GM19193 (cell line): ENCODE data around the gene BAHCC1.

Source experiments
- POLR2A ChIP-seq: IDR thresholded peaks from 4 replicates; pipeline ENCODE4 v1.6.1; 2011; ENCODE audit not compliant: insufficient read depth, insufficient read length; ENCODE audit errors: extremely low read depth

Gene BAHCC1

DNA sequence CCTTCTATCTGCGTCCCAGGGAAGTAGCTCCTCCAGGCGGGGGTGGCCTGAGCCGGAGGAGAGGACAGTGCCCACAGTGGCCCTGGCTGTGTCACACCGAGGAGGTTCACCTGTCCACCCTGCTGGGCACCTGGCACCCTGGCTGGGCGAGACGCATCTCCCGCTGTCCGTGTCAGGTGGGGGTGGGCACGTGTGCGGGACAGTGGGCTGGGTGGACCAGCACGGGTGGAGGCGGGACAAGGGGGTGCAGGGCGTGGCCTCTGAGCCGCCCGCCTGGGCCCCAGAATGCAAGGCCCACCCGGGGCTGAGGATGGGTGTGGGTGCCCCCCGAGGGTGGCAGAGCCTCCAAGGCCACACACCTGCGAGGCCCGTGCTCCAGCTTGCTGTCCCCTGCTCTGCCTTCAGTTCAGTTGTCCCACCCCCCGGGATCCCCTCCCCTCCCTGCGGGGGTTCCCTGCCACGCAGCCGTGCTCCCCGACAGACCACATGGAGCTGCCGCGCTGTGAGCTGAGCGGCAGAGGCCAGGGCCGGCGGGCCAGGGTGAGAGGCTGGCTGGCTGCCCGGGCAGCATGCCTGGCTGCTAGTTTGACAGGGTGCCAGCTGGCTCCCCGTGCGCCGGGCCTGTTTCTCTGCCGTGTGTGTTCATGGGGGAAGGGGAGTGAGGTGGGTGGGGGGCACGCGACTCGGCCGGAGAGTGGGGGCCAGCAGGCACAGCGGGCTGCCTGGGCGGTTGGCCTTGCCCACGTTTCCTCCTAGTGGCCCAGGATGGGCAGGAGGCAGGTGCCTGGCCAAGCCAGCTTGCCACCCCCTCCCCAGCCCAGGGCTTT lies 33.9 kb downstream of the BAHCC1 start:
- TF ChIP-seq POLR2A = no peak

DNA sequence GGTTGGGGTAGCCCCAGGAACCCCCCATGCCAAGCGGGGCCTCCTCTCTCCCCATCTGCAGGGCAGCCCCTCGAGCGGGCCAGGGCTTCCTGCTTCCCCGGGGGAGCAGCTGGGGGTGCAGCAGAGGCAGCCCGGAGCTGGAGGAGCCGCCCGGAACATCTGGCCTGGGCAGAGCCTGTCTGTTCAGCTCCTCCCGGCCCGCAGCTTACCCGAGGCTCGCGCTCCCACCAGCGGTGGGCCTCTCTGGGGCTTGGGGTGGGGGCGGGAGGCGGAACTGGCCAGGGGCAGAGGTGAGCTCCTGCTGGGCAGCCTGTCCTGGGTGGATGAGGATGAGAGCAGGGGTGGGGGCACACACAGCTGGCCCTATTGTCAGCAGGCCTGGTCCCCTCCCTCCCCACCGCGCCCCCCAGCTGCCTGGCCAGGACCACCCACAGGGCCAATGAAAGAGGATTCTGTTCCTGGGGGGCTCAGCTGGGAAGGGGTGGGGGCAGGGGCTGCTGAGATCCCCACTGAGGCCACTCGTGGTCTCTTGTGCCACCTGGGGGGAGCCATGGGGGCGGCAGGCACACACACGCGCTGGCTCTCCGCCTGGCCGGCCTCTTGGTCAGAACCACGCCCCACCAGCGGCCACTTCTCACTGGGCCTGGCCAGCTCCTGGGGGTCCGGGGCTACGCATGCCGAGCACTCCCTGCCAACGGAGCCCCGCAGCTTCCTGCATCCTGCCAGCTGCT lies 34.7 kb downstream of the BAHCC1 start:
- no peak for TF ChIP-seq POLR2A

DNA sequence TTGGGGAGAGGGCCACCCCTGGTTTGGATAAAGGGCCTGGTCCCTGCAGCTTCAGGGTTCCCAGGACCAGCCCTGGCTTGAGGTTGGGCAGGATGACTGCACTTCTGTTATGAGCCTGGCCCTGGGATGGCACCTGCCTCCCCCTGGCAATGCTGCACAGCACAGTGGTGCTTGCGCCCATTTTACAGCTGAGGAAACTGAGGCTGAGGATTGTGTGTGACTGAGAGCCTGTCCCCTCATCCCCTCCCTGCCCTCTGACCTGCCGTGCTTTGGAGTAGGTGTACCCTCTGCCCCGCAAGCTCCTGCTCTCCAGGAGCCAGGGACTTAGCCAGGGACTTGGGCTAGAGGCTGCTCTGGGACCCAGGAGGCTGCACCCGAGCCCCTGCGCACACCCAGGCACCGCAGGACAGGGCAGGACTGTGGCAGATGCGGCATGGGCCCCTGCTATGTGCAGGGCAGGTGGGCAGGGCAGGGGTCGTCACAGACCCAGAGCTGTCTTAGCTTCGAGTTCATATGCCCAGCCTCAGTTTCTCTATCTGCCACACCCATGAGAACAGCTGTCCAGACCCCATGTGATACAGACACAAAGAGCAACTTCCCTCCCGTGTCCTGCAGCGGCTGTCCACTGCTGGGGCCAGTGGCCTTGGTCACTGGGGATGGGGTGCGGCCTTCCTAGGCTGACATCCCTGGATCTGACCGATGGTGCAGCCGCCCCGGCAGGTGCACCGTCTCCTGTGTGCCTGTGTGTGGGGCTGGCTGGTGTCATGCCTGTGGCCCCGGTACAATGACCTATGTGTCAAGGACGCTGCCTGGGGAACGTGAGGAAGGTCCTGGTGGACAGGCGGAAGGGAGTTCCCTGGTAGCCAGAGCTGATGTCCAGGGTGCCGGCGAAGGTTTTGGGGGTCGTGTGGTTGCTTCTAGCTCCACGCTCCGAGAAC lies 36.6 kb downstream of the BAHCC1 start:
- TF ChIP-seq POLR2A = no peak

DNA sequence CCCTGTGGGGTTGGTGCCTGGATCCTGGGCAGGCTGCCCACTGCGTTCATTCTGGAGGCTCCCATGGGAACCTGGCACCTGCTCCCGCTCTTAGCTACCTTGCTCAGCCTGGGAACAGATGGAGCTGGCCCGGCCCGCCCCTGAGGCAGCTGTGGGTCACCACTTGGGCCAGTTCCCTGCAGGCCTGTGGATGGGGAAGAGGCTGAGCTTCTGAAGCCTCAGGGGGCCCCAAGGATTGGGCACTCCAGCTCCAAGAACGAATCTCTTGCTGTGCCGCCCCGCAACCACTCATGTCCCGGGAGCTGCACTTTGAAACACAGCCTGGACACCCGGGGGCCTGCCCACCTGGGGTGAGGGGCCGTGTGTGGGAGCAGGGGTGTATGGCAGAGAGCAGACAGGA lies 37.7 kb downstream of the BAHCC1 start:
- no peak for TF ChIP-seq POLR2A

DNA sequence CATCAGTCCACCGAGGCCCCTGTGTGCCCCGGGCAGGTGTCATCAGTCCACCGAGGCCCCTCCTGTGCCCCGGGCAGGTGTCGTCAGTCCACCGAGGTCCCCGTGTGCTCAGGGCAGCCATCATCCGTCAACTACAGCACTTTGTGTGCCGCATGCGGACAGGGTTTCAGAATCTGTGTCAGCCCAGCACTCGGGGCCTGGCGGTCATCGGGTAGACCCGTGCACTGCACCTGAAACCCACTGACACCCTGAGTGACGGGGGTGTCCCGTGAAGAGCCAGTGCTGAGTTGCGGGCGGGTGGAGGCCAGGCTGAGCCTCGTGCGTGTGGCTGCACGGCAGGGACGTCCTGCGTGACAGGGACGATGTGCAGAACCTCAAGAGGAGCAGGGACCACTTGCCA lies 38.4 kb downstream of the BAHCC1 start:
- no peak for TF ChIP-seq POLR2A

DNA sequence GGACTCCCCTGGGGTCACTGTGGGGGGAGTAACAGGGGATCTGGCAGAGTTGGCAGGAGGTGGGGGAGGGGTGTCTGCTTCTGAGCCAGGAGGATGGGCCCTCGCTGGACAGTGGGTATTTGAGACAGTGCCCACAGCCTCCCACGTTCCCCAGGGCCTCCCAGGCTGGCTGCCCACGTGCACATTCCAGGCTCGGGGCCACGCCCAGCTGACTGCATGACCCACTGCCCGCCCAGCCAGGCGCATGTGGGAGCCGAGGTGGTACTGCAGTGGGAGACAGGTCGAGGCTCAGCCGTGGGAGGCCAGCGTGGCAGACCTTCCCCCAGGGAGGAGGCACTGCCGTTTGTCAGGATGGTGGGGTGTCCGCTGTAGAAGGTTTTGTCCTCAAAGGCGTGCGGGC lies 38.8 kb downstream of the BAHCC1 start:
- no peak for TF ChIP-seq POLR2A

DNA sequence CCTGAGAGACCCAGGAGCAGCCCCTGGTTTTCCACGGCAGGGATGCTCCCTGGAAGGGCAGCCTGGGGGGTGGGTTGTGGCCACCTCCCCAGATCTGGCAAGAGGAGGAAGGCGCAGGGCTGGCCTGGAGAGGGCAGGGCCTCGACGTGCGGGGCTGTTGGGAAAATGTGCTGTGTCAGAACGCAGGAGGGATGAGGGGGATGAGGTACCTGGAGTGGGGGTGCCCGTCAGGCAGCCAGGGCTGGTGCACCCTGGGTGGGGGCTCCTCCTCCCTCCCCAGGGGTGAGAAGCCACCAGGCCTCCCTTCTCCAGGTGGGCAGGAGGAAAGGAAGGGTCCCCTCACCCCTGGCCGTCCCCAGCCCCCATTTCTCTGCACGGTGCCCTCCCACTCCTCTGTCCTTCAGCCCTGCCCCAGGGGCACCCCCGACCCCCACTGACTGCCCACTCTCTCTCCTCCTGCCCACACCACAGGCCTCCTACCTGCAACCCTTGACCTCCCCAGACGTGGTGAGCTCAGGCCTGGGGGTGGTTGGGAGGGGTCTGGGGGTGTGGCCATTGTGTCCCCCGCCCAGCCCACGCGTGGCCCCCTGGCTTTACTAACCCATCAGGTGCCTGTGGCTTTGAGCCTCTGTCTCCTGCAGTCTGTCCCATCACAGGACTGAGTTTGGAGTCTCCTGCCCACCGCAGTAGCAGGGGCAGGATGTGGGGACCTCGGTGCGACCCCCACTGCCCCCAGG lies 39.6 kb downstream of the BAHCC1 start:
- TF ChIP-seq POLR2A = no peak

DNA sequence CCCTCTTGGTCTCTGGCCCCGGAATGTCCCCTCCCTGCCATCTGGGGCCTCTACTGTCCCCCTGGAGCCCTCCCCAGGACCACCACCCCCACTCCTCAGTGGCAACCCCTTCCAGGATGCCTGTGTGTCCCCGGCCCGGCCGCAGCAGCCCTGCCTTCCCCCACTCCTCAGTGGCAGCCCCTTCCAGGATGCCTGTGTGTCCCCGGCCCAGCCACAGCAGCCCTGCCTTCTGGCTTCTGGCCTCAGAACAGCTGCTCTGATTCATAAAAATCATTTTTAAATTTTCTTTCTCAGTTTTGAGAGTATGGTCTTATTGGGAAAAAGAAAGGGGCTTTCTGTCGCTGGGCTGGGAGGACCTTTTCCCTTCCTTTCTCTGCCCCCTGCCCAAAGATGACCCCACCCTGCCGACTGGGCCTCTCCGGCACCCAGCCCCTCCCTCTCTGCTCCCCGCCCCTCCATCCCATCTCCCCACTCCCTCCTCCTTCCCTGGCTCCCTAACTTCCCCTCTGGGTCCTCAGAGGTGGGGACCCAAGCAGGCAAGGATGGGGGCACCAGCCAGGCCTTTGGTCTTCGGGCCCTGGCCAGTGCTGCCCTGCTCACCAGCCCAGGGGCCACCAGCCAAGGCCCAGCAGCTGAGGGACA lies 40.5 kb downstream of the BAHCC1 start:
- TF ChIP-seq POLR2A = no peak

DNA sequence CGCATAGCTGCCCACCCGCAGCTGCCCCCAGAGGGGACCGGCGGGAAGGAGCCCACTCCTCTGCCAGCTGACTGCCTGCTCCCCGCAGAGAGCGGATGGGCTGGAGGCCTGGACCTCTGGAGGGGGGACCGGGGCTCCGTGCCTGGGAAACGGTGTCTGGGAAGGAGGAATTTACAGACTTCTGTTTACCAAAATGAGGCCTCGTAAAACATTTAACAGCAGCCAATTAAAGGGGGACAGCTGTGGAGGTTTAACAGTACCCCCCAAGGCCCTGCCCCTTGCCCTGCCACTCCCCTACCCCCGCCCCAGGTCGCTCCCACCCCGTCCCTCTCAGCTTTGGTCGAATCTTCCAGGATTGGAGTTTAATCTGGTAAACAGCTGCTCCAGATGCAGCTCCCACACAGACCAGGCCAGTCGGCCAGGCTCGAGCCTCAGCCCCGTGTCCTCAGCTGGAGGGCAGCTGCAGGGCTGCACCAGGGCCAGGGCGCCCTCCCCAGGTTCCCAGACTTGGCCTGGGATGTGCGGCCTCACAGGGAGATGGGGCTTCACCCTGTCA lies 41.1 kb downstream of the BAHCC1 start:
- TF ChIP-seq POLR2A = no peak

DNA sequence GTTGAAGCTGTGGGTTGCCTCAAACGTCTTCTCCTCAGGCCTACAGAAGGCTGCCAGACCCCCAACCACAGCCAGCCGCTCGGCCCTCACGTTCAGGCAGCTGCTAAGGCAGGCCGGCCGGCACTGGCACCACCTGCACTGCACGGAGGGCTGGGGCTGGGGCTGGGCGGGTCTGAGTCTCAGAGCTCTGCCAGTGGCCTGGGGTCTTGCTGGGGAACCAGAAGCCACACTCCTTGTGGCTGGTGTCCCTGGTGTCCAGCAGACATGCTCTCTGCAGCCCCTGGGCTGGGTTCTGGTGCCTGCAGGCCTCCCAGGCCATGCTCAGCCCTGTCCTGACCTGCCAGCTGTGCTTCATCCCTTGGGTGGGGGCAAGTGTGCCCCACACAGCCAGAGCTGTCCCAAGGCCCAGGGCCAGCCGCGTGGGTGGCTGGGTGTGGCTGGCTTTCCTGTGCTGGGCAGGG lies 42.0 kb downstream of the BAHCC1 start:
- TF ChIP-seq POLR2A = no peak

DNA sequence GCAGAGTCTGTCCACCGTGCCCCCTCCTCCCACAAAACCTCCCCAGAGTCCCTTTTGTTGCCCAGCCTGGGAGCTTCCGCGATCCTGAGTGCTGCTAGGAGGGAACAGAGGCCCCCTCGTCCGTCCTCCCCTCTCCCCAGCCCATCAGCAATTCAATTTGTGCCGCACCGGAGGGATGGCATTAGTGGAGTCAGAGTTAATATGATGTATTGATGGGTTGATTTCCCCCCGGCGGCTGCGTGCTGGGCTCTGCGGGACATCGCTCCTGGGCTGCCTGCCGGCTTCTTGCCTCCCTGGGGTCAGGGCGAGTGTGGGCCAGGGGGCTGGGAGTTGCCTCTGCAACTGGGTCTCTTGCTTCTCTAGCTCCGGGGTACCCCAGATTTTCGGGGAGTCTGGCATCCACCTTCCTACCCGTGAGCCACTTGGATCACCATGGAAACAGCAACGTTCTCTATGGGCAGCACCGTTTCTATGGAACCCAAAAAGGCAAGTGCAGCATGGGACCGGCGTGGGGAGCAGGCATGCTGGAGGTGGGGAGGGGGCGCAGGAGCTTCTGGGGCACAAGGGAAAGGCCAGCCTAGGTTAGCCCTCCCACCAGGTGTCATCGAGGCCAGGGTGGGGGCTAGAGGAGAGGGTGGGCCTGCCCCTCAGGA lies 42.9 kb downstream of the BAHCC1 start:
- no peak for TF ChIP-seq POLR2A

DNA sequence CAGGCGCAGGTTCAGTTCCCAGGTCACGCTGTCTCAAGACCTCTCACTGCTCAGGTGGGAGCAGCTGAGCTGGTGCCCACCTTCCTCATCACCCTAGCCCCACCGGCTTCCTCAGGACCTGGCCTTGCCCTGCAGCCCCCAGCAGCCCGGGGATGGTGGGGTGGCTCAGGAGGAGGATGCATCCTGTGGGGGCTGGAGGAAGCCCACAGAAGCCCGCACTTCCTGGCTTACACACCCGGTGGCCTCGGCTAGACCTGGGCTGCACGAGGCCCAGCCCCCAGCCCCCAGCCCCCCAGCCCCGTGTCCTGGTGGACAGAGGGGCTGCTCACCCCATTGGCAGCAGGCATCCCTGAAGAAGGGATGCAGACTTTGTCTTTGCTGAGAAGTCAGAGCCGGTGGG lies 43.4 kb downstream of the BAHCC1 start:
- no peak for TF ChIP-seq POLR2A

DNA sequence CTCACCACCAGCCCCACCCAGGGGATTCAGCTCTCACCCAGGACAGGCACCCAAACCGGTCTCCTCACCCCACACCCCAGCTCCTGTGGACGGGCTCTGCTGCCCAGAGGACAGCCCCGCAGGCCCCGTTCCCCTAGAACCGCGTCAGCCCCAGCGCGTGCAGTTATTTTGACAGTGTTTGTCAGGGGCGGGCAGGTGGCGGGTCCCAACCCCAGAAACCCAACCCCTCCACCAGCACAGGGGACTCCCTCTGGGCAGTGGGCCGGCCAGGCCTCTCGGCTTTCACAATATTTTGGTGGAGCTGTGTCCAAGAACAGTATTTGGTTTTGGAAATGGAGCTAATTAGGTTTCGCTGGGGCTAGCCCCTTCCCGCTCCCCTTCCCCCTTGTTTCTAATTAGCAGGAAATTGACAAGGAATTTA lies 44.8 kb downstream of the BAHCC1 start:
- no peak for TF ChIP-seq POLR2A
